Chondrocyte (in vitro differentiated cells): ENCODE measurements around the gene PBX3. TPM values are rescaled to one million over a fixed set of nuclear protein-coding genes. Genes with fewer than 3 reads are reported as not detected.

Experiments
- DNase-seq: peaks from one replicate; pipeline ENCODE4 v3.0.0; 2021; ENCODE audit warnings: mixed read lengths, low spot score
- H3K27ac Mint-ChIP-seq: one replicate; pipeline ENCODE4 v1.8.0; 2021; ENCODE audit warnings: mild to moderate bottlenecking, moderate library complexity, mixed read lengths; ENCODE audit not compliant: unreplicated experiment
- H3K27me3 Mint-ChIP-seq: 2 replicates; pipeline ENCODE4 v1.8.0; 2021; ENCODE audit warnings: low read depth, mixed read lengths
- H3K36me3 Mint-ChIP-seq: 2 replicates; pipeline ENCODE4 v1.8.0; 2021; ENCODE audit warnings: low read depth, mixed read lengths
- H3K4me1 Mint-ChIP-seq: 2 replicates; pipeline ENCODE4 v1.8.0; 2021; ENCODE audit warnings: low read depth, mild to moderate bottlenecking, mixed read lengths
- H3K4me3 Mint-ChIP-seq: one replicate; pipeline ENCODE4 v1.8.0; 2021; ENCODE audit warnings: mild to moderate bottlenecking, moderate library complexity, mixed read lengths; ENCODE audit not compliant: unreplicated experiment
- H3K9me3 Mint-ChIP-seq: 2 replicates; pipeline ENCODE4 v1.8.0; 2021; ENCODE audit warnings: low read depth, mixed read lengths
- total RNA-seq: library from RNA; stranded (reverse); gene quantifications from 3 replicates; pipeline ENCODE4 v1.2.1, GENCODE V29; 2021
- TF ChIP-seq, protein P1 (sequence below): fragments of 200-600 bp; sonication (generic); IDR thresholded peaks from 2 replicates; pipeline ENCODE4 v1.5.0; 2021; ENCODE audit warnings: antibody characterized with exemption, mild to moderate bottlenecking, moderate library complexity

Gene PBX3
- total RNA-seq, 1 donor from 2014 or later, result 24.1 TPM

DNA sequence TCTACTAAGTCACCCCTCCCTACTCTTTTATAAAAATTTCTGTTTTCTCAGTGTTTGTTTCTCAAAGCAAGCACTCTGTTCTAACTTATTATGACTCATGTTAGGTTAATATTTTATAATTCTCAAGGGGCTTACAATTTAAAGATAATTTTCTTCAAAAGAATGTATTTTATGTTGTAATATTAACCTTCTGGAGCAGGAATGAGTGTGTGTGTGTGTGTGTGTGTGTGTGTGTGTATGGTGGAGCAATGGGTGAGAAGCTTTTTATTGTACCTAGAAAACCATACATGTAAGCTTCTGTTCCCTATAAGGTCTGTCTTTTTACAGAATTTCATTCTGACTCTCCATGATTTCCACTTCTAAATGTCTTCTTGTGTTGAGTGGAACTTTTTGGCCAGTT lies 63.0 kb downstream of the PBX3 start:
- TF ChIP-seq, protein P1, sequence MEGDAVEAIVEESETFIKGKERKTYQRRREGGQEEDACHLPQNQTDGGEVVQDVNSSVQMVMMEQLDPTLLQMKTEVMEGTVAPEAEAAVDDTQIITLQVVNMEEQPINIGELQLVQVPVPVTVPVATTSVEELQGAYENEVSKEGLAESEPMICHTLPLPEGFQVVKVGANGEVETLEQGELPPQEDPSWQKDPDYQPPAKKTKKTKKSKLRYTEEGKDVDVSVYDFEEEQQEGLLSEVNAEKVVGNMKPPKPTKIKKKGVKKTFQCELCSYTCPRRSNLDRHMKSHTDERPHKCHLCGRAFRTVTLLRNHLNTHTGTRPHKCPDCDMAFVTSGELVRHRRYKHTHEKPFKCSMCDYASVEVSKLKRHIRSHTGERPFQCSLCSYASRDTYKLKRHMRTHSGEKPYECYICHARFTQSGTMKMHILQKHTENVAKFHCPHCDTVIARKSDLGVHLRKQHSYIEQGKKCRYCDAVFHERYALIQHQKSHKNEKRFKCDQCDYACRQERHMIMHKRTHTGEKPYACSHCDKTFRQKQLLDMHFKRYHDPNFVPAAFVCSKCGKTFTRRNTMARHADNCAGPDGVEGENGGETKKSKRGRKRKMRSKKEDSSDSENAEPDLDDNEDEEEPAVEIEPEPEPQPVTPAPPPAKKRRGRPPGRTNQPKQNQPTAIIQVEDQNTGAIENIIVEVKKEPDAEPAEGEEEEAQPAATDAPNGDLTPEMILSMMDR, result no peak
- H3K27me3 Mint-ChIP-seq, result no peaks in the 10 kb centered on the region
- H3K9me3 Mint-ChIP-seq, result no peaks in the 10 kb centered on the region
- no peak overlapping the region for H3K27ac Mint-ChIP-seq
- H3K36me3 Mint-ChIP-seq, result no peaks in the 10 kb centered on the region
- DNase-seq, result no peak
- H3K4me3 Mint-ChIP-seq, result no peak overlapping the region
- H3K4me1 Mint-ChIP-seq, result peaks cover 10% of the 10 kb centered on the region

DNA sequence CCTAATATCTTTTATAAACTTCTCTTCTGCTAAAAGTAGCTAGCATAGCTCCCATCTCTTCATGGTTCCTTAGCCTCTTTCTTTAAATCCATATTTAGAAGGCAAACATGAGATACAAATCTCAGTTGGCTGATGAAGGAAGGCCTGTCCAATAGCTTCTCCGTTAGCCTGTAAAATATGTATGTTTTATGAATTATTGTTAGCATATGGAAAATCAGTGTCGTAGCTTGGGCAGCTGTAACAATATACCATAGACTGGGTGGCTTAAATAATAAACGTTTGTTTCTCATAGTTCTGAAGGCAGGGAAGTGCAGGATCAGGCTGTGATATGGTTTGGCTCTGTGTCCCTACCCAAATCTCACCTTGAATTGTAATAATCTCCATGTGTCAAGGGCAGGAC lies 63.8 kb downstream of the PBX3 start:
- Mint-ChIP-seq H3K4me1 (peaks cover 10% of the 10 kb centered on the region), H3K27ac (no peak overlapping the region), H3K36me3 (no peaks in the 10 kb centered on the region), H3K4me3 (no peak overlapping the region), H3K27me3 (no peaks in the 10 kb centered on the region), H3K9me3 (no peaks in the 10 kb centered on the region)
- TF ChIP-seq, protein P1, result no peak
- no peak for DNase-seq

DNA sequence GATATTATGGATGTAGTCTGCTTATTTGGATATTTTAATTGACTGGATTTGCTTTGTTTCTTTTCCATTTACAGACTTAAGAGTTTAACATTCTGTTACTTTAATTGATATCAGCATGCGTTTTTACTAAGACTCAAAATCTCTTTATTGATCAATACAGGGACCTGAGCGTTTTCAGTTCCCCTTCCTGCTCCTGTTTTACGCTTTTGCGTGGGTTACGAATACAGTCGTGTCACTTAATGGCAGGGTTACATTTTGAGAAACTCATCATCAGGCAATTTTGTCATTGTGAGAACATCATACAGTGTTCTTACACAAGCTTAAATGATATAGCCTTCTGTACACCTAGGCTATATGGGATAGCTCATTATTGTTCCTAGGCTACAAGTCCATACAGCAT lies 65.2 kb downstream of the PBX3 start:
- TF ChIP-seq, protein P1, result no peak
- H3K4me3 Mint-ChIP-seq, result no peak overlapping the region
- no peaks in the 10 kb centered on the region for H3K9me3 Mint-ChIP-seq
- no peak for DNase-seq
- H3K36me3 Mint-ChIP-seq, result no peaks in the 10 kb centered on the region
- H3K27me3 Mint-ChIP-seq, result no peaks in the 10 kb centered on the region
- H3K27ac Mint-ChIP-seq, result no peak overlapping the region
- peaks cover 10% of the 10 kb centered on the region for H3K4me1 Mint-ChIP-seq

DNA sequence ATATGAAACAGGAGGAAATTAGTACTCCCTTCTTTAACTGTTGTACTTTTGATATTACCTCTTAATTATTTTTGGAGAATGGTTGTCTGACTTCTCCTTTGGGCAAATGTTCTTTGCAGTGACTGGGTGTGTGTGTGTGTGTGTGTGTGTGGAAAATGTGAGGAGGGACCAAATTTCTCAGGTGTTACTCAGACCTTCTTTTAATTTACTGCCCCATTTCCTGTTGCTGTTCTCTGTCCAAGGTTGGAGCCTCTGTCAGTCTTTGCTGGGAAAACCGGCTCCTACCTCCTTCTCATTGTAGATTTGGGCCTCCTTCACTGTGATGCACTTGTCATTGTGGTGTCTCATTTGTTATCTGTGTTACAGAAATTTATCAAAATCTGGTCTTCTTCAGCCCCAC lies 68.4 kb downstream of the PBX3 start:
- no peak for DNase-seq
- Mint-ChIP-seq H3K27me3 (no peaks in the 10 kb centered on the region), H3K4me3 (no peak overlapping the region), H3K9me3 (no peaks in the 10 kb centered on the region), H3K36me3 (no peaks in the 10 kb centered on the region), H3K27ac (no peak overlapping the region), H3K4me1 (peaks cover 8% of the 10 kb centered on the region)
- TF ChIP-seq, protein P1, result no peak

DNA sequence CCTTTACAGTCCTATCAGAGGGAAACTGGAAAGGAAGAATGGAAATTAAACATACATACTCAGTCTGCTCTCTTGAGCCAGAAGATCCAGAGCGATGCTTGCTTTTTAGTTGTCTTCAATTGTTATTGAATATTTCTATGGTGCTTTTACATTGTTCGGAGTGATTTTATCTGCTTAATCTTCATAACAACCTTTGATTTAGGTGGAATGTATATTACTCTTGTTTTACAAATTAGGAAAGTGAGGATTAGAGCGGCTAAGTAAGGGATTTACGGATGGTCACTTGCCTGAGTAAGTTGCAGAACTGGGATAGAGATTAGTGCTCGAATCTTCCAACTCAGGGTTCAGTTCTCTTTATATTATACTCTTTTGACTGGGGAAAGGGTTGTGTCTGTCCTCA lies 69.1 kb downstream of the PBX3 start:
- Mint-ChIP-seq H3K27ac (no peak overlapping the region), H3K4me3 (no peak overlapping the region), H3K4me1 (peaks cover 8% of the 10 kb centered on the region), H3K9me3 (no peaks in the 10 kb centered on the region), H3K27me3 (no peaks in the 10 kb centered on the region), H3K36me3 (no peaks in the 10 kb centered on the region)
- no peak for DNase-seq
- TF ChIP-seq, protein P1, result no peak
